MM.1S (cell line): ENCODE results near the gene ACSS1.

Experiments
- EZH2 ChIP-seq: fragments of 300-600 bp; sonication (generic); optimal IDR thresholded peaks from 2 replicates; pipeline ENCODE3; 2017; ENCODE audit warnings: low read depth, mild to moderate bottlenecking, antibody characterized with exemption, low read length, mixed read lengths
- TF ChIP-seq, protein P1 (sequence below): fragments of 300-600 bp; sonication (generic); IDR thresholded peaks from 2 replicates; pipeline ENCODE4 v1.5.1; 2016; ENCODE audit warnings: antibody characterized with exemption, low read length, mixed read lengths

- TF ChIP-seq, protein P1, sequence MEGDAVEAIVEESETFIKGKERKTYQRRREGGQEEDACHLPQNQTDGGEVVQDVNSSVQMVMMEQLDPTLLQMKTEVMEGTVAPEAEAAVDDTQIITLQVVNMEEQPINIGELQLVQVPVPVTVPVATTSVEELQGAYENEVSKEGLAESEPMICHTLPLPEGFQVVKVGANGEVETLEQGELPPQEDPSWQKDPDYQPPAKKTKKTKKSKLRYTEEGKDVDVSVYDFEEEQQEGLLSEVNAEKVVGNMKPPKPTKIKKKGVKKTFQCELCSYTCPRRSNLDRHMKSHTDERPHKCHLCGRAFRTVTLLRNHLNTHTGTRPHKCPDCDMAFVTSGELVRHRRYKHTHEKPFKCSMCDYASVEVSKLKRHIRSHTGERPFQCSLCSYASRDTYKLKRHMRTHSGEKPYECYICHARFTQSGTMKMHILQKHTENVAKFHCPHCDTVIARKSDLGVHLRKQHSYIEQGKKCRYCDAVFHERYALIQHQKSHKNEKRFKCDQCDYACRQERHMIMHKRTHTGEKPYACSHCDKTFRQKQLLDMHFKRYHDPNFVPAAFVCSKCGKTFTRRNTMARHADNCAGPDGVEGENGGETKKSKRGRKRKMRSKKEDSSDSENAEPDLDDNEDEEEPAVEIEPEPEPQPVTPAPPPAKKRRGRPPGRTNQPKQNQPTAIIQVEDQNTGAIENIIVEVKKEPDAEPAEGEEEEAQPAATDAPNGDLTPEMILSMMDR: no peak
- no peak for TF ChIP-seq EZH2
These were observed 32.8 kb upstream of the ACSS1 start for GRCh38 chr20:25090492-25091429.
